HepG2 (cell line): ENCODE results near the gene NAXD. TPM values are rescaled to one million over a fixed set of nuclear protein-coding genes. Genes with fewer than 3 reads are reported as not detected.

Experiments used
- HNRNPUL1 ChIP-seq: fragments of 200-400 bp; formaldehyde crosslinking; IDR thresholded peaks from 2 replicates; pipeline ENCODE4 v1.6.1; 2017; ENCODE audit warnings: low read depth, mild to moderate bottlenecking, low read length, moderate library complexity
- IKZF1 ChIP-seq: fragments of 450-650 bp; IDR thresholded peaks from 2 replicates; pipeline ENCODE4 v1.7.1; 2016
- IRX3 ChIP-seq: sonication (generic); formaldehyde crosslinking; IDR thresholded peaks from 2 replicates; pipeline ENCODE4 v1.8.1; 2023; ENCODE audit warnings: mild to moderate bottlenecking, low read depth, missing genetic modification reagents, borderline replicate concordance
- KAT2B ChIP-seq: fragments of 150-350 bp; IDR thresholded peaks from 2 replicates; pipeline ENCODE4 v1.6.1; 2014; ENCODE audit warnings: low read depth, low read length, borderline replicate concordance
- MXI1 ChIP-seq: IDR thresholded peaks from 3 replicates; pipeline ENCODE4 v1.6.1; 2012; ENCODE audit warnings: low read depth, low read length, inconsistent platforms, borderline replicate concordance
- NFIC ChIP-seq: IDR thresholded peaks from 2 replicates; pipeline ENCODE4 v1.6.1; 2012; ENCODE audit warnings: mild to moderate bottlenecking, low read length, inconsistent platforms
- PCBP2 ChIP-seq: fragments of 200-400 bp; formaldehyde crosslinking; optimal IDR thresholded peaks from 2 replicates; pipeline ENCODE3; 2018; ENCODE audit warnings: low read length, low read depth; ENCODE audit not compliant: poor library complexity, severe bottlenecking
- POLR2AphosphoS2 ChIP-seq: IDR thresholded peaks from 2 replicates; pipeline ENCODE4 v1.6.1; 2011; ENCODE audit warnings: low read depth, low read length, improper control_type of control experiment
- STAG1 ChIP-seq: sonication (generic); formaldehyde crosslinking; IDR thresholded peaks from 2 replicates; pipeline ENCODE4 v1.4.0; 2020; ENCODE audit warnings: missing genetic modification reagents
- TOPORS ChIP-seq: sonication (generic); formaldehyde crosslinking; IDR thresholded peaks from 2 replicates; pipeline ENCODE4 v1.8.0; 2023; ENCODE audit warnings: mild to moderate bottlenecking, missing genetic modification reagents
- ZFP62 ChIP-seq: sonication (generic); formaldehyde crosslinking; IDR thresholded peaks from 2 replicates; pipeline ENCODE4 v1.4.0; 2020; ENCODE audit warnings: missing genetic modification reagents
- ZMYM4 ChIP-seq: sonication (generic); formaldehyde crosslinking; IDR thresholded peaks from 2 replicates; pipeline ENCODE4 v1.8.1; 2023; ENCODE audit warnings: mild to moderate bottlenecking, missing genetic modification reagents
- ZNF230 ChIP-seq: sonication (generic); formaldehyde crosslinking; IDR thresholded peaks from 2 replicates; pipeline ENCODE4 v1.4.0; 2020; ENCODE audit warnings: mild to moderate bottlenecking, missing genetic modification reagents
- ZNF33B ChIP-seq: sonication (generic); formaldehyde crosslinking; IDR thresholded peaks from 2 replicates; pipeline ENCODE4 v1.5.1; 2020; ENCODE audit warnings: mild to moderate bottlenecking, missing genetic modification reagents
- ZNF430 ChIP-seq: sonication (generic); formaldehyde crosslinking; IDR thresholded peaks from 2 replicates; pipeline ENCODE4 v1.9.0; 2021; ENCODE audit warnings: mild to moderate bottlenecking, missing genetic modification reagents
- ZNF468 ChIP-seq: sonication (generic); formaldehyde crosslinking; IDR thresholded peaks from 2 replicates; pipeline ENCODE4 v1.8.0; 2022; ENCODE audit warnings: mild to moderate bottlenecking, moderate library complexity, missing genetic modification reagents
- ZNF7 ChIP-seq: IDR thresholded peaks from 2 replicates; pipeline ENCODE4 v1.6.1; 2016; ENCODE audit warnings: missing biosample characterization, missing genetic modification reagents
- ZNF883 ChIP-seq: sonication (generic); formaldehyde crosslinking; IDR thresholded peaks from 2 replicates; pipeline ENCODE4 v1.5.1; 2020; ENCODE audit warnings: mild to moderate bottlenecking, missing genetic modification reagents; ENCODE audit errors: not compliant biosample characterization
- ZSCAN25 ChIP-seq: sonication (generic); formaldehyde crosslinking; IDR thresholded peaks from 2 replicates; pipeline ENCODE4 v1.8.0; 2022; ENCODE audit warnings: mild to moderate bottlenecking, missing genetic modification reagents
- polyA plus RNA-seq, 8 experiments: library from polyadenylated mRNA; depleted of rRNA in 3 of 8; stranded (reverse) in 7 of 8; unstranded in 1 of 8; fragments of >200 nt; fragmentation: Illumina TruSeq in 4 of 8; extraction: Trizol in 4 of 8; gene quantifications; 2 replicates each; pipeline versions ENCODE4 v1.2.1 to v1.2.3, GENCODE V29; 2011 to 2016; ENCODE audit warnings: low read depth in 4 of 8, missing spikeins in 1 of 8, mixed read lengths in 1 of 8; ENCODE audit not compliant: insufficient read depth in 1 of 8
- total RNA-seq, 5 experiments: library from RNA; depleted of rRNA; stranded (reverse); fragments of >200 nt; fragmentation: Illumina TruSeq; extraction: Trizol; gene quantifications; 2 replicates each; pipeline ENCODE4 v1.2.3, GENCODE V29; 2016; ENCODE audit warnings: low read depth in 1 of 5
- TF ChIP-seq, protein P1 (sequence below): sonication (generic); formaldehyde crosslinking; IDR thresholded peaks from 2 replicates; pipeline ENCODE4 v1.8.0; 2022; ENCODE audit warnings: mild to moderate bottlenecking, missing genetic modification reagents, moderate library complexity
- TF ChIP-seq, protein P2 (sequence below): sonication (generic); formaldehyde crosslinking; IDR thresholded peaks from 2 replicates; pipeline ENCODE4 v1.4.0; 2020; ENCODE audit warnings: missing genetic modification reagents
- TF ChIP-seq, protein P3 (sequence below): sonication (generic); formaldehyde crosslinking; IDR thresholded peaks from 2 replicates; pipeline ENCODE4 v1.5.1; 2020; ENCODE audit warnings: missing genetic modification reagents, mild to moderate bottlenecking, borderline replicate concordance
- TF ChIP-seq, protein P4 (sequence below): sonication (generic); formaldehyde crosslinking; conservative IDR thresholded peaks from 2 replicates; pipeline ENCODE4 v1.8.0; 2022; ENCODE audit warnings: low read depth, missing genetic modification reagents

NAXD gene
- total and polyA plus RNA-seq, 2 of the 13 experiments (the other 11 are each of a cell fraction or from before 2014, with no cell fraction given), result 19.0 to 23.2 TPM

DNA sequence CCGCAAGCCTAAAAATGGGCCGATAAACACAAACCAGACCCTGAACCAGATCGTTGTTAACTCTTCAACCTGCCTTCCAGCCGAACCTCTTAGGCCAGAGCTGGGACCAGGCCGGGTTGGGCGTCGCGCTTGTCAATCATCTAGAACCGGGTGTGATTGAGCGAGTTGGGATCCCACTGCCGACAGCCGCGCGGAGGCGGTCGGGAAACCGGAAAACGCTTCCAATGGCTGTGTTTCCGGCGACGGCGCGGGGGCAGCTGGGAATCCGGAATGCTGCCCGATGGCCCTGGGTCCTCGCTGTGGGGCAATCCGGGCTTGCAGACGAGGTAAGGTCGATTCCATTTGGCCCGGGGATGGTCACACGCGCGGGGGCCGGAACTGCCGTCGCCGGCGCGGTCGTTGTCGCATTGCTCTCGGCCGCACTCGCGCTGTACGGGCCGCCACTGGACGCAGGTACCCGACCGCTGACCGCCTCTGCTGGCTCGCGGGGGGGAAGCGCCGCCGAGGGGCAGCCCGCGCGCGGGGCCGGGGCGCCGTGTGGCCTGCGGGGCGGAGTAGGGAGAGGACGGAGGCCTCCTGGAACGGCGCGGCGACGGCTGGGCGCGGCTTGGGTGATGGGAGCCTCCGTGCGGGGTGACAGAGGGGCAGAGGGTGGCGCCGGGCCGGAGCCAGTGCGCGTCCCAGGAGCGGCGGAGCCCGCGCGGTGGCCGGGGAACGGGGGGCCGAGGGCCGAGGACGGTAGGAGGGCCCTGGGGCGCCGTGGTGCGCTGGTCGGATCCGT lies at the start of gene NAXD (continued):
- TF ChIP-seq, protein P1, sequence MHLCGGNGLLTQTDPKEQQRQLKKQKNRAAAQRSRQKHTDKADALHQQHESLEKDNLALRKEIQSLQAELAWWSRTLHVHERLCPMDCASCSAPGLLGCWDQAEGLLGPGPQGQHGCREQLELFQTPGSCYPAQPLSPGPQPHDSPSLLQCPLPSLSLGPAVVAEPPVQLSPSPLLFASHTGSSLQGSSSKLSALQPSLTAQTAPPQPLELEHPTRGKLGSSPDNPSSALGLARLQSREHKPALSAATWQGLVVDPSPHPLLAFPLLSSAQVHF (CRISPR knock-in tag), result no peak
- TF ChIP-seq ZNF33B (peak; percentile 77; the same call in 1 of the 2 replicates), ZNF230 (CRISPR knock-in tag) (no peak; the same call in 1 of the 2 replicates), STAG1 (CRISPR knock-in tag) (no peak; the same call in 1 of the 2 replicates), PCBP2 (no peak), ZNF883 (CRISPR knock-in tag) (peak; percentile 58), POLR2AphosphoS2 (no peak), KAT2B (no peak), ZNF468 (no peak), ZNF430 (CRISPR knock-in tag) (no peak), IRX3 (CRISPR knock-in tag) (0 out of 2 replicates have a peak, but pooled peaks have one; percentile 16), MXI1 (peak; percentile 61; the same call in 1 of the 3 replicates), NFIC (no peak), ZNF7 (CRISPR knock-in tag) (no peak), ZSCAN25 (CRISPR knock-in tag) (0 out of 2 replicates have a peak, but pooled peaks have one; percentile 57), ZFP62 (CRISPR knock-in tag) (no peak), ZMYM4 (CRISPR knock-in tag) (peak; percentile 96), TOPORS (CRISPR knock-in tag) (peak; percentile 95), HNRNPUL1 (no peak), IKZF1 (no peak)
- TF ChIP-seq, protein P2, sequence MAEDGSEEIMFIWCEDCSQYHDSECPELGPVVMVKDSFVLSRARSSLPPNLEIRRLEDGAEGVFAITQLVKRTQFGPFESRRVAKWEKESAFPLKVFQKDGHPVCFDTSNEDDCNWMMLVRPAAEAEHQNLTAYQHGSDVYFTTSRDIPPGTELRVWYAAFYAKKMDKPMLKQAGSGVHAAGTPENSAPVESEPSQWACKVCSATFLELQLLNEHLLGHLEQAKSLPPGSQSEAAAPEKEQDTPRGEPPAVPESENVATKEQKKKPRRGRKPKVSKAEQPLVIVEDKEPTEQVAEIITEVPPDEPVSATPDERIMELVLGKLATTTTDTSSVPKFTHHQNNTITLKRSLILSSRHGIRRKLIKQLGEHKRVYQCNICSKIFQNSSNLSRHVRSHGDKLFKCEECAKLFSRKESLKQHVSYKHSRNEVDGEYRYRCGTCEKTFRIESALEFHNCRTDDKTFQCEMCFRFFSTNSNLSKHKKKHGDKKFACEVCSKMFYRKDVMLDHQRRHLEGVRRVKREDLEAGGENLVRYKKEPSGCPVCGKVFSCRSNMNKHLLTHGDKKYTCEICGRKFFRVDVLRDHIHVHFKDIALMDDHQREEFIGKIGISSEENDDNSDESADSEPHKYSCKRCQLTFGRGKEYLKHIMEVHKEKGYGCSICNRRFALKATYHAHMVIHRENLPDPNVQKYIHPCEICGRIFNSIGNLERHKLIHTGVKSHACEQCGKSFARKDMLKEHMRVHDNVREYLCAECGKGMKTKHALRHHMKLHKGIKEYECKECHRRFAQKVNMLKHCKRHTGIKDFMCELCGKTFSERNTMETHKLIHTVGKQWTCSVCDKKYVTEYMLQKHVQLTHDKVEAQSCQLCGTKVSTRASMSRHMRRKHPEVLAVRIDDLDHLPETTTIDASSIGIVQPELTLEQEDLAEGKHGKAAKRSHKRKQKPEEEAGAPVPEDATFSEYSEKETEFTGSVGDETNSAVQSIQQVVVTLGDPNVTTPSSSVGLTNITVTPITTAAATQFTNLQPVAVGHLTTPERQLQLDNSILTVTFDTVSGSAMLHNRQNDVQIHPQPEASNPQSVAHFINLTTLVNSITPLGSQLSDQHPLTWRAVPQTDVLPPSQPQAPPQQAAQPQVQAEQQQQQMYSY (CRISPR knock-in tag), result no peak; the same call in 1 of the 2 replicates
- TF ChIP-seq, protein P3, sequence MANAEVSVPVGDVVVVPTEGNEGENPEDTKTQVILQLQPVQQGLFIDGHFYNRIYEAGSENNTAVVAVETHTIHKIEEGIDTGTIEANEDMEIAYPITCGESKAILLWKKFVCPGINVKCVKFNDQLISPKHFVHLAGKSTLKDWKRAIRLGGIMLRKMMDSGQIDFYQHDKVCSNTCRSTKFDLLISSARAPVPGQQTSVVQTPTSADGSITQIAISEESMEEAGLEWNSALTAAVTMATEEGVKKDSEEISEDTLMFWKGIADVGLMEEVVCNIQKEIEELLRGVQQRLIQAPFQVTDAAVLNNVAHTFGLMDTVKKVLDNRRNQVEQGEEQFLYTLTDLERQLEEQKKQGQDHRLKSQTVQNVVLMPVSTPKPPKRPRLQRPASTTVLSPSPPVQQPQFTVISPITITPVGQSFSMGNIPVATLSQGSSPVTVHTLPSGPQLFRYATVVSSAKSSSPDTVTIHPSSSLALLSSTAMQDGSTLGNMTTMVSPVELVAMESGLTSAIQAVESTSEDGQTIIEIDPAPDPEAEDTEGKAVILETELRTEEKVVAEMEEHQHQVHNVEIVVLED, result peak; percentile 52; the same call in 1 of the 2 replicates
- TF ChIP-seq, protein P4, sequence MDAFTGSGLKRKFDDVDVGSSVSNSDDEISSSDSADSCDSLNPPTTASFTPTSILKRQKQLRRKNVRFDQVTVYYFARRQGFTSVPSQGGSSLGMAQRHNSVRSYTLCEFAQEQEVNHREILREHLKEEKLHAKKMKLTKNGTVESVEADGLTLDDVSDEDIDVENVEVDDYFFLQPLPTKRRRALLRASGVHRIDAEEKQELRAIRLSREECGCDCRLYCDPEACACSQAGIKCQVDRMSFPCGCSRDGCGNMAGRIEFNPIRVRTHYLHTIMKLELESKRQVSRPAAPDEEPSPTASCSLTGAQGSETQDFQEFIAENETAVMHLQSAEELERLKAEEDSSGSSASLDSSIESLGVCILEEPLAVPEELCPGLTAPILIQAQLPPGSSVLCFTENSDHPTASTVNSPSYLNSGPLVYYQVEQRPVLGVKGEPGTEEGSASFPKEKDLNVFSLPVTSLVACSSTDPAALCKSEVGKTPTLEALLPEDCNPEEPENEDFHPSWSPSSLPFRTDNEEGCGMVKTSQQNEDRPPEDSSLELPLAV (CRISPR knock-in tag), result no peak
